HUES64 (cell line): ENCODE measurements around the gene MYT1.

ENCODE experiments used
- H3K27ac ChIP-seq: 2 replicates; pipeline ENCODE4 v1.7.0; 2013; ENCODE audit warnings: low read depth, low read length, inconsistent platforms
- H3K27me3 ChIP-seq: 2 replicates; pipeline ENCODE4 v1.6.1; 2013; ENCODE audit warnings: mild to moderate bottlenecking, low read length; ENCODE audit not compliant: insufficient read depth
- H3K36me3 ChIP-seq: 2 replicates; pipeline ENCODE4 v1.6.1; 2013; ENCODE audit warnings: mild to moderate bottlenecking, low read length; ENCODE audit not compliant: insufficient read depth
- H3K4me1 ChIP-seq: 2 replicates; pipeline ENCODE4 v1.6.1; 2013; ENCODE audit warnings: mild to moderate bottlenecking, low read length, moderate library complexity; ENCODE audit not compliant: insufficient read depth
- H3K4me3 ChIP-seq: 2 replicates; pipeline ENCODE4 v1.5.1; 2013; ENCODE audit warnings: mild to moderate bottlenecking, low read length, moderate library complexity
- H3K9ac ChIP-seq: 2 replicates; pipeline ENCODE4 v1.6.1; 2013; ENCODE audit warnings: mild to moderate bottlenecking, low read depth, low read length
- H3K9me3 ChIP-seq: 2 replicates; pipeline ENCODE4 v1.6.1; 2013; ENCODE audit warnings: low read depth, low read length; ENCODE audit not compliant: insufficient read depth
- WGBS: fragments of 150-250, 120-280 bp; methylation state at CpG from one replicate; pipeline ENCODE4 v1.1.7; 2013; ENCODE audit warnings: missing lambda C conversion rate; 5-methylcytosine and 5-hydroxymethylcytosine counted together

Gene MYT1

GRCh38 chr20:64238851-64239387, 74.7 kb downstream of the MYT1 start:
- H3K36me3 ChIP-seq: no peaks in the 10 kb centered on the region
- no peaks in the 10 kb centered on the region for H3K9me3 ChIP-seq
- no peak overlapping the region for H3K4me3 ChIP-seq
- H3K9ac ChIP-seq: no peak overlapping the region
- 84% methylated on average over 7 of the region's 7 CpGs for WGBS
- no peaks in the 10 kb centered on the region for H3K27me3 ChIP-seq
- H3K27ac ChIP-seq: no peak overlapping the region
- no peaks in the 10 kb centered on the region for H3K4me1 ChIP-seq

- Histone ChIP-seq H3K27ac (no peak overlapping the region), H3K4me1 (no peaks in the 10 kb centered on the region), H3K27me3 (no peaks in the 10 kb centered on the region), H3K36me3 (no peaks in the 10 kb centered on the region), H3K4me3 (no peak overlapping the region), H3K9me3 (no peaks in the 10 kb centered on the region), H3K9ac (no peak overlapping the region)
- 93% methylated on average over 19 of the region's 19 CpGs for WGBS
Observed at GRCh38 chr20:64239449-64240242, 75.4 kb downstream of the MYT1 start.

DNA sequence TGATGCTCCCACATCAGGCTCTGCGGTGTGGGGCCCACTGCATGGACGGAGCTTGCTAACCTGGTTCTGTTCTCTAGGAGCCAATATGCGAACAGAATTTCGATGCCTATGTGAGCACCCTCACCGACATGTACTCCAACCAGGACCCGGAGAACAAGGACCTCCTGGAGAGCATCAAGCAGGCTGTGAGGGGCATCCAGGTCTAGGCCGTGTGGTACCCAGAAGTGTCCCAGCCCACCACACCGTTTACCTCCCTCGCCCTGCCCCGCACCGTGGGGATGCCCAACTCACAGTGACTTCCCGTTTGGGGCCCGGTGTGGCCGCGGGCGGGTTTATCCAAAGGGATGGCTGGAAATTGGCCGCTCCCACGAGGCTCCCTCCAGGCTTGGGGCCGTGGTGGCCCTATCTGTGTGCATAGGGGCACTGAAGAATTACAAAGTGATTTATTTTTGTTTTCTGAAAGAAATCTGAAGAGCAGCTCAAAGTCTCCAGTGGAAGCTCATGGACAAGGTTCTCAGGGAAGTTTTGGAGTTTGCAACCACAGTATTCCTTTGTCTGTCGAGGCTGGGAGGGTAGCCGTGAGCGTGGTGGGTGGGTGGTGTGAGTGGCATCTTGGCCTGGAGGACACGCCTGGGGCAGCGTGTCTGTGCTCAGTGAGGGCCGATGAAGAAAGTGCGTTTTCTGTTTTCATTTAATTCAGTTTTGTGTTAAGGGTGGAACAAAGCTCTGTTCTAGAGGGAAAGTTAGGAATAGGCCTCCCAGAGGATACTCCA, 76.2 kb downstream of the MYT1 start:
- Histone ChIP-seq H3K9ac (no peak overlapping the region), H3K4me3 (no peak overlapping the region), H3K36me3 (no peaks in the 10 kb centered on the region), H3K27me3 (no peaks in the 10 kb centered on the region), H3K4me1 (no peaks in the 10 kb centered on the region), H3K27ac (no peak overlapping the region), H3K9me3 (no peaks in the 10 kb centered on the region)
- WGBS: 94% methylated on average over 26 of the region's 26 CpGs

GRCh38 chr20:64241061-64241460, 76.8 kb downstream of the MYT1 start:
- 90% methylated on average over 7 of the region's 8 CpGs for WGBS
- Histone ChIP-seq H3K27me3 (no peaks in the 10 kb centered on the region), H3K36me3 (no peaks in the 10 kb centered on the region), H3K4me1 (no peaks in the 10 kb centered on the region), H3K9me3 (no peaks in the 10 kb centered on the region), H3K4me3 (no peak overlapping the region), H3K9ac (no peak overlapping the region), H3K27ac (no peak overlapping the region)

- H3K9ac ChIP-seq: no peak overlapping the region
- H3K9me3 ChIP-seq: no peaks in the 10 kb centered on the region
- no peak overlapping the region for H3K4me3 ChIP-seq
- H3K27ac ChIP-seq: no peak overlapping the region
- WGBS: 86% methylated on average over 19 of the region's 19 CpGs
- no peaks in the 10 kb centered on the region for H3K36me3 ChIP-seq
- H3K27me3 ChIP-seq: no peaks in the 10 kb centered on the region
- H3K4me1 ChIP-seq: no peaks in the 10 kb centered on the region
Observed at GRCh38 chr20:64242003-64242796, 77.9 kb downstream of the MYT1 start.

DNA sequence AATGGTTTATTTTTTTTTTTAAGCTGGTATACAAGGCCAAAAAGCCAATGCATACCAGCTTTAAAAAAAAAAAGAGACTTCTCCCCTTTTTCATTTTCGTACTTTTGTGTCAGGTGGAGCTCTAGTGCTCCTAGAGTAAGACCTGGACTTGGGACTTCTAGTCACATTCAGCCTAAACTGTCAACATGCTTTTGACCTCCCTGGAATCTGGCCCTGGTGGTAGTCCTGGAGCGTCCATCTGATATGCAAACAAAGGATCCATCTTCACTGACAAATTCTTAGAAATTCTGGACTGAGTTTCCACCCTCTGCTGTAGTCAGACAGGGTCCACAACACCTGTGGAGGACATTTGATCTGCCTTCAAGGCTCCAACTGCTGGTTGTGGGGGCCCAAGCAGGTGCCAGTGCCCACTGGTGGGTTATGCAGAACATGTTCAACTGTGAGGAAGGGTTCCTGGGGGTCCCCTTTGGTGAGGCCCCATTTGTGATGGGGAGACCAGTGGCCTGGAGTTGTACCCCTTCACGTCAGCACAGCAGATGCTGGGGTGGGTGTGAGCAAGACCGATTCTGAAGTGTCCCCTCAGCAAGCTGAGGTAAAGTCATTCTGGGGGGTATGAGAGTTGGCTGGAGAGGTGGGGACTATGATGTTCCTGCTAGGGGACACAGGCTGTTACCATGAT, 78.7 kb downstream of the MYT1 start:
- WGBS: 89% methylated on average over 4 of the region's 4 CpGs
- no peaks in the 10 kb centered on the region for H3K27me3 ChIP-seq
- H3K4me1 ChIP-seq: no peaks in the 10 kb centered on the region
- H3K9me3 ChIP-seq: no peaks in the 10 kb centered on the region
- H3K4me3 ChIP-seq: no peak overlapping the region
- no peak overlapping the region for H3K27ac ChIP-seq
- no peaks in the 10 kb centered on the region for H3K36me3 ChIP-seq
- H3K9ac ChIP-seq: no peak overlapping the region

DNA sequence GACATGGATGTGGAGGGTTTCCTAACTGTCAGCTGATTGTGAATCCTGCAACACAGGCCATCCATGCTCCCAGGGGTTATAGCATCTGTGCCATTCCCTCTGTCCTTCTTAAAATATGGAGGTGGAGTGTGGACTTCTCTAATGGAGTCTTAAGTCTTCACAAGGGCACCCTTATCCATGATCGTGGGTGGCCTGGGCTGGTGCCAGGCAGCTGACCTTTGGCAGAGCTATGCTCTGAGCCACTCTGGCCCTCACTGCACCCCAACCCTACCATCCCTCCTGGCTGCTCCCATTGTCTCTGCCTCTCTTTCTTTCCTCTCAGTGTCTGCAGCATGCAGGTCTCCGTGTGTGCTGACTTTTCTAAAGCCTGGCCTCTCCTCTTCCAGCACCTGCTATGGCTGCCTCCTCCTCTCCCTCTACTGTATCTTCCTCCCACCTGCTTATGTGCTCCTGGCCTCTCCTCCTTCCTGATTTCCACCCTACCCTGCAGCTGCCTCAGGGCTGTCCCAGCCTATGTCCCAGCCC, 80.1 kb downstream of the MYT1 start:
- Histone ChIP-seq H3K9me3 (no peaks in the 10 kb centered on the region), H3K27ac (no peak overlapping the region), H3K4me3 (no peak overlapping the region), H3K27me3 (no peaks in the 10 kb centered on the region), H3K36me3 (no peaks in the 10 kb centered on the region), H3K9ac (no peak overlapping the region), H3K4me1 (no peaks in the 10 kb centered on the region)
- WGBS: 80% methylated on average over 2 of the region's 2 CpGs

GRCh38 chr20:64244870-64245603, 80.8 kb downstream of the MYT1 start:
- 0 out of 2 replicates have a peak, but pooled peaks cover 3% of the 10 kb centered on the region for H3K27me3 ChIP-seq
- 86% methylated on average over 7 of the region's 8 CpGs for WGBS

GRCh38 chr20:64245746-64246595, 81.7 kb downstream of the MYT1 start:
- Histone ChIP-seq H3K9me3 (no peaks in the 10 kb centered on the region), H3K4me3 (no peak overlapping the region), H3K36me3 (no peaks in the 10 kb centered on the region), H3K9ac (no peak overlapping the region), H3K27ac (no peak overlapping the region), H3K4me1 (no peaks in the 10 kb centered on the region), H3K27me3 (peaks cover 11% of the 10 kb centered on the region)
- 92% methylated on average over 9 of the region's 9 CpGs for WGBS

More at GRCh38 chr20:64244870-64245603, 80.8 kb downstream of the MYT1 start:
- Histone ChIP-seq H3K27ac (no peak overlapping the region), H3K9ac (no peak overlapping the region), H3K36me3 (no peaks in the 10 kb centered on the region), H3K9me3 (no peaks in the 10 kb centered on the region), H3K4me3 (no peak overlapping the region), H3K4me1 (no peaks in the 10 kb centered on the region)
